ENCODE results near the gene ATAD3A.
"Not testable (repeated sequence)": the region's sequence is repeated elsewhere in the genome, so short reads cannot be mapped to it uniquely, and the experiment has no call there.

ATAD3A gene

DNA sequence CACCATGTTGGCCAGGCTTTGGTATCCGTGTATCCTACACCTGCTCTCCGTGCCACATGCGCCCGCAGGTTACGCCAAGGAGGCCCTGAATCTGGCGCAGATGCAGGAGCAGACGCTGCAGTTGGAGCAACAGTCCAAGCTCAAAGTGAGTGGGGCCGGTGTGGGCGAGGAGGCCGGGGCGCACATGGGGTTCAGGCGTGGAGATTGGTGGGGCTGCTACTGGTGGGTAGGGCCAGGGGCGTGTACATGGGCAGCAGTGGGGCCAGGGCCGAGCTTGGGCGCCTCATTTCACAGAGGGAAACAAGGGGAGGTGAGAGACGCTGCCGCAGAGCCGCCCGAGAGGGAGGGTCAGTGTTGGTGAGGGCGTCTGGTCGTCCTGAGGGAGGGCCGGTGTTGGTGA is 34.8 kb upstream of the ATAD3A start:
- TF ChIP-seq CTCF (conservative IDR thresholded peaks at IDR 0.05; ENCODE audit: control insufficient read depth, insufficient read depth, low read depth, low read length) = no peak
- no peak overlapping the region for H3K4me3 ChIP-seq (ENCODE audit: control insufficient read depth, low read depth, low read length)
- DNase-seq (ENCODE audit: low read depth) = no peak

GRCh38 chr1:1479547-1480487 is 32.1 kb upstream of the ATAD3A start:
- DNase-seq (ENCODE audit: low read depth) = no peak
- no peak overlapping the region for H3K4me3 ChIP-seq (ENCODE audit: control insufficient read depth, low read depth, low read length)
- TF ChIP-seq CTCF (conservative IDR thresholded peaks at IDR 0.05; ENCODE audit: control insufficient read depth, insufficient read depth, low read depth, low read length) = no peak

DNA sequence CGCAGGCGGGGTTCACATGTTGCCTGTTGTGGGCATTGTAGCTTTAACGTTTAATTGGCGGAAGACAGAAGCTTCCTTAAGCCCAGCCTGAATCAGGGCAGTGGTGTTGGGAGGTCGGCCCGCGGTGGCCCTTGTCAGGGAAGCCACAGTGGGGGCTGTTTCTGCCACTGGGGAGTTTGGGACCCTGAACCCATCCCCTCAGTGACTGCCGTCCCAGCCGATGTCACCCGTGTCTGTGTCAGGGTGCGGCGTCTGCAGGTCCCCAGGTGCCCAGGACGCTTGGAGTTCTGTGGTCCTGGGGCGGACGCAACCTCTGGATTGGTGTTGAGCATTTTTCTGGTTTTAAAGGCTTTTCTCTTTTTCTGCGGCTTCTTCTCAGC is 31.5 kb upstream of the ATAD3A start:
- not testable (repeated sequence) for H3K4me3 ChIP-seq (ENCODE audit: control insufficient read depth, low read depth, low read length); DNase-seq (ENCODE audit: low read depth)

DNA sequence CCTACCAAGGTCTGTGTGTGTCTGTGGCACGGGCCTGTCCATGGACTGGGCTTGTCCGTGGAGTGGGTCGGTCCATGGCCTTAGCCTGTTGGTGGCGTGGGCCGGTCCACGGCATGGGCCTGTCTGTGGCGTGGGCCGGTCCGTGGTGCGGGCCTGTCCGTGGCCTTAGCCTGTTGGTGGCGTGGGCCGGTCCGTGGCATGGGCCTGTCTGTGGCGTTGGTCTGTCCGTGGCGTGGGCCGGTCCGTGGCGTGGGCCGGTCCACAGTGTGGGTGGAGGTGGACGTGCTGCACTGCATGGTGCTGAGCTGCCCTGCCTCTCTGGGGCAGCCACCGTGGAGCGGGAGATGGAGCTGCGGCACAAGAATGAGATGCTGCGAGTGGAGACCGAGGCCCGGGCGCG is 30.2 kb upstream of the ATAD3A start:
- not testable (repeated sequence) for DNase-seq (ENCODE audit: low read depth); H3K4me3 ChIP-seq (ENCODE audit: control insufficient read depth, low read depth, low read length)

- no peak for TF ChIP-seq CTCF (conservative IDR thresholded peaks at IDR 0.05; ENCODE audit: control insufficient read depth, insufficient read depth, low read depth, low read length)
- no peak overlapping the region for H3K4me3 ChIP-seq (ENCODE audit: control insufficient read depth, low read depth, low read length)
- no peak for DNase-seq (ENCODE audit: low read depth)
Observed at GRCh38 chr1:1482856-1483255, 29.1 kb upstream of the ATAD3A start.

- no peak for TF ChIP-seq CTCF (conservative IDR thresholded peaks at IDR 0.05; ENCODE audit: control insufficient read depth, insufficient read depth, low read depth, low read length)
- no peak overlapping the region for H3K4me3 ChIP-seq (ENCODE audit: control insufficient read depth, low read depth, low read length)
- DNase-seq (ENCODE audit: low read depth) = no peak
Observed at GRCh38 chr1:1483714-1484113, 28.2 kb upstream of the ATAD3A start.

GRCh38 chr1:1484976-1485750 is 26.8 kb upstream of the ATAD3A start:
- H3K4me3 ChIP-seq (ENCODE audit: control insufficient read depth, low read depth, low read length); DNase-seq (ENCODE audit: low read depth): not testable (repeated sequence)

GRCh38 chr1:1485755-1486317 is 26.1 kb upstream of the ATAD3A start:
- not testable (repeated sequence) for H3K4me3 ChIP-seq (ENCODE audit: control insufficient read depth, low read depth, low read length)

More at GRCh38 chr1:1485755-1486317, 26.1 kb upstream of the ATAD3A start:
- not testable (repeated sequence) for DNase-seq (ENCODE audit: low read depth)

Measured in fibroblast of mammary gland (primary cell).